Measurements from ENCODE around the gene XRCC5. TPM values are rescaled to one million over a fixed set of nuclear protein-coding genes. Genes with fewer than 3 reads are reported as not detected.
"Not testable (repeated sequence)": the region's sequence is repeated elsewhere in the genome, so short reads cannot be mapped to it uniquely, and the experiment has no call there.

XRCC5 gene
- total RNA-seq, 1 donor from 2014 or later = 272 TPM

GRCh38 chr2:216119146-216119545, 10.0 kb downstream of the XRCC5 start:
- no peak for DNase-seq

GRCh38 chr2:216119986-216120385, 10.8 kb downstream of the XRCC5 start:
- no peak for DNase-seq

GRCh38 chr2:216121255-216121654, 12.1 kb downstream of the XRCC5 start:
- no peak for DNase-seq

- DNase-seq = no peak
These were observed 17.8 kb downstream of the XRCC5 start for GRCh38 chr2:216126943-216127342.

GRCh38 chr2:216130346-216130971, 21.3 kb downstream of the XRCC5 start:
- no peak for DNase-seq

- DNase-seq = no peak
These were observed 22.2 kb downstream of the XRCC5 start for GRCh38 chr2:216131175-216131926.

- DNase-seq = no peak
These were observed 23.4 kb downstream of the XRCC5 start for GRCh38 chr2:216132585-216132984.

GRCh38 chr2:216133397-216133796, 24.2 kb downstream of the XRCC5 start:
- DNase-seq = no peak

GRCh38 chr2:216134958-216135541, 25.9 kb downstream of the XRCC5 start:
- DNase-seq = no peak

GRCh38 chr2:216139884-216140283, 30.7 kb downstream of the XRCC5 start:
- DNase-seq = peak; percentile 23

- not testable (repeated sequence) for DNase-seq
These were observed 32.4 kb downstream of the XRCC5 start for GRCh38 chr2:216141516-216141915.

GRCh38 chr2:216142540-216142939, 33.4 kb downstream of the XRCC5 start:
- DNase-seq = no peak

GRCh38 chr2:216144372-216144771, 35.2 kb downstream of the XRCC5 start:
- DNase-seq = no peak

- DNase-seq = no peak
These were observed 35.7 kb downstream of the XRCC5 start for GRCh38 chr2:216144857-216145256.

GRCh38 chr2:216146573-216146972, 37.4 kb downstream of the XRCC5 start:
- DNase-seq = no peak

- no peak for DNase-seq
These were observed 38.3 kb downstream of the XRCC5 start for GRCh38 chr2:216147172-216148131.

- no peak for DNase-seq
These were observed 39.8 kb downstream of the XRCC5 start for GRCh38 chr2:216148983-216149382.

- peak; percentile 67 for DNase-seq
These were observed 40.6 kb downstream of the XRCC5 start for GRCh38 chr2:216149741-216150140.

GRCh38 chr2:216151313-216152025, 42.3 kb downstream of the XRCC5 start:
- DNase-seq = peak; percentile 44

GRCh38 chr2:216155954-216156353, 46.8 kb downstream of the XRCC5 start:
- DNase-seq = no peak

- no peak for DNase-seq
These were observed 47.7 kb downstream of the XRCC5 start for GRCh38 chr2:216156822-216157221.

- DNase-seq = no peak
These were observed 50.0 kb downstream of the XRCC5 start for GRCh38 chr2:216159144-216159543.

Measured in dermis blood vessel endothelial cell (primary cell).